SK-N-SH (cell line): ENCODE data around the gene ADAMTS10. TPM values are rescaled to one million over a fixed set of nuclear protein-coding genes. Genes with fewer than 3 reads are reported as not detected.

Experiments used
- CTCF ChIA-PET: fragments of 300-600, 350-600 bp; formaldehyde crosslinking; extraction: SDS; loops from one replicate; lab custom pipeline; 2021; lab: Yijun Ruan, JAX
- POLR2A ChIA-PET: fragments of 350-600 bp; sonication (Branson Sonifier 250); formaldehyde crosslinking; extraction: SDS; loops from one replicate; lab custom pipeline; 2020; ENCODE audit warnings: antibody characterized with exemption, inconsistent platforms; lab: Yijun Ruan, JAX
- DNase-seq: peaks from one replicate; pipeline ENCODE4 v3.0.0; 2012
- H2AFZ ChIP-seq: fragments of 200-600 bp; sonication (generic); 2 replicates; pipeline ENCODE4 v1.8.1; 2016; ENCODE audit warnings: antibody characterized with exemption, mild to moderate bottlenecking, low read depth
- H3F3A ChIP-seq: fragments of 200-600 bp; sonication (generic); replicated peaks from 2 replicates; pipeline ENCODE3; 2016; ENCODE audit warnings: antibody characterized with exemption, mild to moderate bottlenecking; ENCODE audit not compliant: insufficient read depth
- H3K27ac ChIP-seq, 2 experiments: fragments of 200-500 bp in 1 of 2; fragments of 200-600 bp in 1 of 2; sonication (Bioruptor generic) in 1 of 2; sonication (generic), shearing (Covaris generic) in 1 of 2; 2 replicates each; pipeline versions ENCODE4 v1.5.1 to v1.6.1; 2014 to 2016; ENCODE audit warnings: low read depth in 2 of 2, inconsistent platforms in 1 of 2, low read length in 1 of 2, mild to moderate bottlenecking in 1 of 2, mixed read lengths in 1 of 2
- H3K27me3 ChIP-seq: fragments of 200-600 bp; sonication (generic), shearing (Covaris generic); 2 replicates; pipeline ENCODE4 v1.6.1; 2016; ENCODE audit warnings: mixed run types; ENCODE audit not compliant: insufficient read depth
- H3K36me3 ChIP-seq, 2 experiments: fragments of 200-500 bp in 1 of 2; fragments of 200-600 bp in 1 of 2; sonication (Bioruptor generic) in 1 of 2; sonication (generic) in 1 of 2; replicated peaks in 1 of 2; 2 replicates each; pipeline versions ENCODE3 to v1.5.1; 2014 to 2016; ENCODE audit warnings: low read length in 1 of 2, mild to moderate bottlenecking in 1 of 2; ENCODE audit not compliant: insufficient read depth in 2 of 2, control insufficient read depth in 1 of 2
- H3K4me1 ChIP-seq, 2 experiments: fragments of 200-500 bp in 1 of 2; fragments of 200-600 bp in 1 of 2; sonication (Bioruptor generic) in 1 of 2; sonication (generic), shearing (Covaris generic) in 1 of 2; 2 replicates each; pipeline versions ENCODE4 v1.5.1 to v1.6.1; 2014 to 2016; ENCODE audit warnings: low read depth in 1 of 2, low read length in 1 of 2, mixed run types in 1 of 2; ENCODE audit not compliant: insufficient read depth in 2 of 2, control insufficient read depth in 1 of 2
- H3K4me2 ChIP-seq: fragments of 200-600 bp; sonication (generic), shearing (Covaris generic); 2 replicates; pipeline ENCODE4 v1.6.1; 2017; ENCODE audit warnings: mixed run types
- H3K4me3 ChIP-seq, 2 experiments: fragments of 200-500 bp in 1 of 2; fragments of 200-600 bp in 1 of 2; sonication (Bioruptor generic) in 1 of 2; sonication (generic), shearing (Covaris generic) in 1 of 2; 2 replicates each; pipeline versions ENCODE4 v1.5.1 to v1.8.1; 2014 to 2016; ENCODE audit warnings: low read depth in 2 of 2, inconsistent platforms in 1 of 2, low read length in 1 of 2, mild to moderate bottlenecking in 1 of 2, mixed read lengths in 1 of 2, moderate library complexity in 1 of 2
- H3K79me2 ChIP-seq: fragments of 200-600 bp; sonication (generic); 2 replicates; pipeline ENCODE4 v1.8.1; 2017; ENCODE audit warnings: mild to moderate bottlenecking; ENCODE audit not compliant: insufficient read depth
- H3K9ac ChIP-seq: fragments of 200-600 bp; sonication (generic); 2 replicates; pipeline ENCODE4 v1.6.1; 2017; ENCODE audit warnings: mixed run types
- H3K9me2 ChIP-seq: fragments of 200-600 bp; sonication (generic); 2 replicates; pipeline ENCODE4 v1.6.1; 2017; ENCODE audit warnings: mixed run types
- H3K9me3 ChIP-seq: fragments of 200-600 bp; sonication (generic); 2 replicates; pipeline ENCODE4 v1.6.1; 2017; ENCODE audit warnings: mixed run types, mild to moderate bottlenecking, moderate library complexity
- H4K20me1 ChIP-seq: fragments of 200-600 bp; sonication (generic); 2 replicates; pipeline ENCODE4 v1.6.1; 2017; ENCODE audit warnings: mild to moderate bottlenecking, mixed run types; ENCODE audit not compliant: insufficient read depth
- CHD2 ChIP-seq: fragments of 150-350 bp; IDR thresholded peaks from 2 replicates; pipeline ENCODE4 v1.6.1; 2018; ENCODE audit warnings: low read length; ENCODE audit not compliant: partially characterized antibody
- ELF1 ChIP-seq: IDR thresholded peaks from 2 replicates; pipeline ENCODE4 v1.4.0; 2012
- EP300 ChIP-seq, 2 experiments: IDR thresholded peaks; 2 replicates each; pipeline versions ENCODE4 v1.4.0 to v1.6.1; 2012; ENCODE audit warnings: borderline replicate concordance in 1 of 2, low read depth in 1 of 2, low read length in 1 of 2
- EZH2phosphoT487 ChIP-seq: fragments of 200-600 bp; sonication (generic); IDR thresholded peaks from 2 replicates; pipeline ENCODE4 v1.6.1; 2017; ENCODE audit warnings: low read depth, mixed run types, mild to moderate bottlenecking, antibody characterized with exemption, moderate library complexity, borderline replicate concordance
- FOXJ3 ChIP-seq: sonication (generic); formaldehyde crosslinking; IDR thresholded peaks from 2 replicates; pipeline ENCODE4 v1.5.1; 2020; ENCODE audit warnings: mild to moderate bottlenecking, missing genetic modification reagents
- FOXM1 ChIP-seq: IDR thresholded peaks from 2 replicates; pipeline ENCODE4 v1.4.0; 2012; ENCODE audit warnings: low read depth, mild to moderate bottlenecking
- GABPA ChIP-seq: IDR thresholded peaks from 2 replicates; pipeline ENCODE4 v1.4.0; 2012; ENCODE audit warnings: low read depth, mild to moderate bottlenecking
- GATA2 ChIP-seq: sonication (generic); formaldehyde crosslinking; IDR thresholded peaks from 2 replicates; pipeline ENCODE4 v1.5.0; 2020; ENCODE audit warnings: mild to moderate bottlenecking, missing genetic modification reagents
- JUND ChIP-seq: IDR thresholded peaks from 2 replicates; pipeline ENCODE4 v1.4.0; 2012
- MAX ChIP-seq: IDR thresholded peaks from 2 replicates; pipeline ENCODE4 v1.4.0; 2012; ENCODE audit warnings: low read depth
- MEF2A ChIP-seq: IDR thresholded peaks from 2 replicates; pipeline ENCODE4 v1.4.0; 2012; ENCODE audit warnings: low read depth, borderline replicate concordance
- NRF1 ChIP-seq: IDR thresholded peaks from 2 replicates; pipeline ENCODE4 v1.6.1; 2012; ENCODE audit warnings: low read depth, mild to moderate bottlenecking, low read length
- POLR2AphosphoS5 ChIP-seq: IDR thresholded peaks from 2 replicates; pipeline ENCODE4 v1.6.1; 2012; ENCODE audit warnings: low read depth, low read length
- RAD21 ChIP-seq: IDR thresholded peaks from 2 replicates; pipeline ENCODE4 v1.6.1; 2012; ENCODE audit warnings: mild to moderate bottlenecking, low read length
- RCOR1 ChIP-seq: fragments of 150-350 bp; IDR thresholded peaks from 2 replicates; pipeline ENCODE4 v1.6.1; 2017; ENCODE audit warnings: antibody characterized with exemption, low read length
- RFX5 ChIP-seq: IDR thresholded peaks from 2 replicates; pipeline ENCODE4 v1.6.1; 2012; ENCODE audit warnings: mild to moderate bottlenecking, improper control_type of control experiment, low read length
- RXRA ChIP-seq: IDR thresholded peaks from 2 replicates; pipeline ENCODE4 v1.4.0; 2012; ENCODE audit warnings: low read depth, mild to moderate bottlenecking, borderline replicate concordance
- SIN3A ChIP-seq: IDR thresholded peaks from 2 replicates; pipeline ENCODE4 v1.6.1; 2012; ENCODE audit warnings: low read depth, mild to moderate bottlenecking, low read length, moderate library complexity, borderline replicate concordance
- SMC3 ChIP-seq: IDR thresholded peaks from 2 replicates; pipeline ENCODE4 v1.6.1; 2012; ENCODE audit warnings: low read depth, low read length, improper control_type of control experiment
- TAF1 ChIP-seq: IDR thresholded peaks from 2 replicates; pipeline ENCODE4 v1.6.1; 2012; ENCODE audit warnings: low read depth, mild to moderate bottlenecking, low read length, moderate library complexity, borderline replicate concordance
- TCF12 ChIP-seq: IDR thresholded peaks from 2 replicates; pipeline ENCODE4 v1.4.0; 2012
- TEAD4 ChIP-seq: IDR thresholded peaks from 2 replicates; pipeline ENCODE4 v1.4.0; 2012; ENCODE audit warnings: mild to moderate bottlenecking, borderline replicate concordance; ENCODE audit not compliant: insufficient read depth
- USF1 ChIP-seq: IDR thresholded peaks from 2 replicates; pipeline ENCODE4 v1.4.0; 2012; ENCODE audit warnings: low read depth, borderline replicate concordance
- YY1 ChIP-seq: IDR thresholded peaks from 2 replicates; pipeline ENCODE4 v1.4.0; 2012; ENCODE audit warnings: low read depth, mild to moderate bottlenecking
- WGBS: methylation state at CpG from one replicate; pipeline ENCODE4 v1.1.6; 2017; ENCODE audit warnings: low lambda C conversion rate; 5-methylcytosine and 5-hydroxymethylcytosine counted together
- polyA plus RNA-seq, 3 experiments: library from polyadenylated mRNA; depleted of rRNA; stranded (reverse); fragments of >200 nt; gene quantifications; 2 replicates each; pipeline ENCODE4 v1.2.3, GENCODE V29; 2012
- TF ChIP-seq, protein P1 (sequence below): fragments of 200-600 bp; sonication (generic); IDR thresholded peaks from 2 replicates; pipeline ENCODE4 v1.6.1; 2017; ENCODE audit warnings: antibody characterized with exemption, mild to moderate bottlenecking, moderate library complexity

The ADAMTS10 gene
- polyA plus RNA-seq, 1 of the 3 experiments (the other 2 are of a cell fraction), result 3.6 TPM

GRCh38 chr19:8612807-8613171 is 2.3 kb upstream of the ADAMTS10 start:
- no peaks in the 10 kb centered on the region for H3K9me2 ChIP-seq
- TF ChIP-seq SMC3 (no peak), SIN3A (no peak), TAF1 (no peak), ELF1 (no peak), JUND (no peak), EP300 (IDR thresholded peaks at IDR 0.05; ENCODE audit: borderline replicate concordance in 1 of 2, low read depth in 1 of 2, low read length in 1 of 2) (no peak), RAD21 (no peak), RFX5 (no peak), EZH2phosphoT487 (no peak), MAX (no peak), GABPA (no peak)
- TF ChIP-seq, all 33 proteins: peak for 0
- H3K36me3 ChIP-seq, result no peaks in the 10 kb centered on the region
- no peak overlapping the region for H3K4me2 ChIP-seq
- H3K4me1 ChIP-seq, result peaks cover 0 to 5% of the 10 kb centered on the region in 2 experiments; a peak in 2 of 4 replicates
- no peak overlapping the region for H2AFZ ChIP-seq
- no peaks in the 10 kb centered on the region for H4K20me1 ChIP-seq
- no peaks in the 10 kb centered on the region for H3K9me3 ChIP-seq
- ChIA-PET POLR2A (no interaction called here), CTCF (interaction anchor here (1.2 to 13.7 kb wide), 2 partner anchors 33 to 42 kb away, joined by 3 to 112 read pairs; partner anchors contain the start of gene MYO1F)
- no peak overlapping the region for H3K4me3 ChIP-seq
- H3K9ac ChIP-seq, result no peak overlapping the region
- H3K79me2 ChIP-seq, result no peaks in the 10 kb centered on the region
- 75% methylated on average over 4 of the region's 5 CpGs for WGBS
- DNase-seq, result no peak
- no peaks in the 10 kb centered on the region for H3F3A ChIP-seq
- no peak overlapping the region for H3K27ac ChIP-seq
- H3K27me3 ChIP-seq, result peaks cover 18% of the 10 kb centered on the region; the same call in 1 of the 2 replicates

DNA sequence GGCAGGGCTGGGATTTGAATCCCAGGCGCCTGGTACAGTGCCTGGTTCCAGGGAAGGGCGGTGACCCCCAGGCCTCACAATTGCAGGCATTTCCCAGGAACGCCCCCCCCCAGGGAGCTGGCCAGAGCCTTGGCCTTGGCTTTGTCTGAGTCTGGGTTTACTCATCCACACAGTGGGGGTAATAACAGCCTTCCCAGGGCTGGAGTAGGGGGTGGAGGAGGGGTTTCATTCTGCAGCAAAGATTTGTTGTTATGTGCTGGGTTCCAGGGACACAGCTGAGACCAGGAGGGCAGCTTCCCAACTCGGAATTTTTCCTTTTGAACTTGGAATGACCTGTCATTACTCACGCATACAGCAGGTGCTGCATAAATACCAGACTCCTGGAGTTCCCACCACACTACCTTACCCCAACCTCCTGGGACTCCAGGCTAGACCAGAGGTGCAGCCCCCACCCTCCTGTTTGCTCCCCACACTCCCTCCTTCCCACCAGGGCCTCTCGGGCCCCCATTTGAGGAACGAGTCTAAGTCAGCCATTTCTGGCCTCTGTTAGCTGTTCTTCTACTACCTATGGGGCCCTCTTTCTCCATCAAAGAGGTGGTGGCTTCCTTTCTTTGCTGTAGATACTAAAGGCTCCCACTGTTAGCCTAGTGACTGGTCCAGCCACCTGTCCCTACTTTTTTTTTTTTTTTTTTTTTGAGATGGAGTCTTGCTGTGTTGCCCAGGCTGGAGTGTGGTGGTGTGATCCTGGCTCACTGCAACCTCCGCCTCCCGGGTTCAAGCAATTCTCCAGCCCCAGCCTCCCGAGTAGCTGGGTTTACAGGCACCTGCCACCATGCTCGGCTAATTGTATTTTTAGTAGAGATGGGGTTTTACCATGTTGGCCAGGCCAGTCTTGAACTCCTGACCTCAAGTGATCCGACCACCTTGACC is 1.6 kb upstream of the ADAMTS10 start:
- POLR2A ChIA-PET, result no interaction called here
- H3K9ac ChIP-seq, result no peak overlapping the region
- H3K9me2 ChIP-seq, result no peaks in the 10 kb centered on the region
- H3F3A ChIP-seq, result no peaks in the 10 kb centered on the region
- peaks cover 0 to 5% of the 10 kb centered on the region in 2 experiments; a peak in 2 of 4 replicates for H3K4me1 ChIP-seq
- no peak overlapping the region for H3K4me3 ChIP-seq
- CTCF ChIA-PET, result interaction anchor here (1.2 to 13.7 kb wide), 2 partner anchors 32 to 43 kb away, joined by 3 to 112 read pairs; partner anchors contain the start of gene MYO1F
- H3K79me2 ChIP-seq, result no peaks in the 10 kb centered on the region
- H3K36me3 ChIP-seq, result no peaks in the 10 kb centered on the region
- H2AFZ ChIP-seq, result no peak overlapping the region
- no peak for DNase-seq
- peaks cover 12% of the 10 kb centered on the region; the same call in 1 of the 2 replicates for H3K27me3 ChIP-seq
- H3K27ac ChIP-seq, result no peak overlapping the region
- H3K4me2 ChIP-seq, result no peak overlapping the region
- H4K20me1 ChIP-seq, result no peaks in the 10 kb centered on the region
- WGBS, result 60% methylated on average over 11 of the region's 12 CpGs
- H3K9me3 ChIP-seq, result no peaks in the 10 kb centered on the region
- no peak for TF ChIP-seq GABPA
- no peak for TF ChIP-seq RCOR1
- TF ChIP-seq YY1, result no peak
- no peak for TF ChIP-seq RXRA
- no peak for TF ChIP-seq FOXJ3 (CRISPR knock-in tag)
- TF ChIP-seq MEF2A, result no peak
- no peak for TF ChIP-seq CHD2
- no peak for TF ChIP-seq POLR2AphosphoS5
- TF ChIP-seq ELF1, result no peak
- TF ChIP-seq FOXM1, result no peak
- TF ChIP-seq TEAD4, result no peak
- no peak for TF ChIP-seq TCF12
- TF ChIP-seq NRF1, result no peak
- no peak for TF ChIP-seq GATA2 (CRISPR knock-in tag)
- TF ChIP-seq USF1, result no peak
- TF ChIP-seq RAD21, result no peak
- TF ChIP-seq, protein P1, sequence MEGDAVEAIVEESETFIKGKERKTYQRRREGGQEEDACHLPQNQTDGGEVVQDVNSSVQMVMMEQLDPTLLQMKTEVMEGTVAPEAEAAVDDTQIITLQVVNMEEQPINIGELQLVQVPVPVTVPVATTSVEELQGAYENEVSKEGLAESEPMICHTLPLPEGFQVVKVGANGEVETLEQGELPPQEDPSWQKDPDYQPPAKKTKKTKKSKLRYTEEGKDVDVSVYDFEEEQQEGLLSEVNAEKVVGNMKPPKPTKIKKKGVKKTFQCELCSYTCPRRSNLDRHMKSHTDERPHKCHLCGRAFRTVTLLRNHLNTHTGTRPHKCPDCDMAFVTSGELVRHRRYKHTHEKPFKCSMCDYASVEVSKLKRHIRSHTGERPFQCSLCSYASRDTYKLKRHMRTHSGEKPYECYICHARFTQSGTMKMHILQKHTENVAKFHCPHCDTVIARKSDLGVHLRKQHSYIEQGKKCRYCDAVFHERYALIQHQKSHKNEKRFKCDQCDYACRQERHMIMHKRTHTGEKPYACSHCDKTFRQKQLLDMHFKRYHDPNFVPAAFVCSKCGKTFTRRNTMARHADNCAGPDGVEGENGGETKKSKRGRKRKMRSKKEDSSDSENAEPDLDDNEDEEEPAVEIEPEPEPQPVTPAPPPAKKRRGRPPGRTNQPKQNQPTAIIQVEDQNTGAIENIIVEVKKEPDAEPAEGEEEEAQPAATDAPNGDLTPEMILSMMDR, result no peak
